CD4-positive, alpha-beta T cell (primary cell): Measurements from ENCODE around the gene KCNJ18. TPM values are rescaled to one million over a fixed set of nuclear protein-coding genes. Genes with fewer than 3 reads are reported as not detected.
"Not testable (repeated sequence)": the region's sequence is repeated elsewhere in the genome, so short reads cannot be mapped to it uniquely, and the experiment has no call there.

Source experiments
- ATAC-seq: fragments of 200-7000 bp; cut with Tn5 transposase; one replicate; pipeline ENCODE4 v1.10.0; 2022; ENCODE audit warnings: mild to moderate bottlenecking; ENCODE audit not compliant: poor library complexity
- CTCF ChIA-PET: fragments of 350-600 bp; sonication (Branson Sonifier 250); formaldehyde crosslinking; loops from one replicate; lab custom pipeline; 2021; ENCODE audit warnings: antibody characterized with exemption, inconsistent platforms; lab: Charles Lee
- POLR2A ChIA-PET: fragments of 350-600 bp; sonication (Branson Sonifier 250); formaldehyde crosslinking; loops from one replicate; lab custom pipeline; 2021; ENCODE audit warnings: antibody characterized with exemption, inconsistent platforms; lab: Charles Lee
- DNase-seq, 14 experiments: peaks; one replicate each; pipeline ENCODE4 v3.0.0-alpha.2; 2013 to 2020; ENCODE audit warnings: mixed read lengths in 2 of 14
- H3K27ac ChIP-seq, 2 donors: one replicate each; pipeline versions ENCODE4 v1.5.1 to v1.7.0; 2013; ENCODE audit warnings: low read length in 2 of 2, low read depth in 1 of 2, mild to moderate bottlenecking in 1 of 2
- H3K27me3 ChIP-seq, 2 experiments: 1 replicate in 1 of 2; 2 replicates in 1 of 2; pipeline versions ENCODE4 v1.6.1 to v1.7.0; 2013; ENCODE audit warnings: low read length in 2 of 2, control low read depth in 1 of 2, mild to moderate bottlenecking in 1 of 2, moderate library complexity in 1 of 2; ENCODE audit not compliant: insufficient read depth in 2 of 2, control insufficient read depth in 1 of 2
- H3K36me3 ChIP-seq: one replicate; pipeline ENCODE4 v1.6.1; 2013; ENCODE audit warnings: low read length, control low read depth; ENCODE audit not compliant: insufficient read depth
- H3K4me1 ChIP-seq: one replicate; pipeline ENCODE4 v1.6.1; 2013; ENCODE audit warnings: low read length, control low read depth; ENCODE audit not compliant: insufficient read depth
- H3K4me3 ChIP-seq: one replicate; pipeline ENCODE4 v1.5.1; 2013; ENCODE audit warnings: mild to moderate bottlenecking, low read length, moderate library complexity
- H3K9me3 ChIP-seq, 2 experiments: 1 replicate in 1 of 2; 2 replicates in 1 of 2; pipeline versions ENCODE4 v1.6.1 to v1.7.0; 2013; ENCODE audit warnings: low read length in 2 of 2, mild to moderate bottlenecking in 2 of 2, control low read depth in 1 of 2, moderate library complexity in 1 of 2; ENCODE audit not compliant: control insufficient read depth in 1 of 2, insufficient read depth in 1 of 2
- H3K27ac Mint-ChIP-seq: one replicate; pipeline ENCODE4 v1.8.0; 2020; ENCODE audit warnings: mixed read lengths
- H3K27me3 Mint-ChIP-seq: one replicate; pipeline ENCODE4 v1.8.0; 2021; ENCODE audit warnings: mixed read lengths
- H3K36me3 Mint-ChIP-seq: one replicate; pipeline ENCODE4 v1.8.0; 2021; ENCODE audit warnings: low read depth, mixed read lengths
- H3K4me1 Mint-ChIP-seq: one replicate; pipeline ENCODE4 v1.8.0; 2021; ENCODE audit warnings: low read depth, mixed read lengths
- H3K4me3 Mint-ChIP-seq: one replicate; pipeline ENCODE4 v1.8.0; 2020; ENCODE audit warnings: mild to moderate bottlenecking, mixed read lengths
- H3K9me3 Mint-ChIP-seq: one replicate; pipeline ENCODE4 v1.8.0; 2020; ENCODE audit warnings: mixed read lengths
- intact Hi-C, 2 experiments: fragments of 100-400 bp; cut with DNase I in 1 of 2; cut with micrococcal nuclease in 1 of 2; formaldehyde crosslinking; loops; one replicate each; pipeline versions ENCODE4 v1.15.1 to v1.9.0; 2023 to 2025; cut with DNase I, micrococcal nuclease
- total RNA-seq, 174 experiments: library from RNA in 2 of 174; stranded (reverse) in 2 of 174; gene quantifications; one replicate each; pipeline ENCODE4 v1.2.3 and lab custom pipeline; 2021 to 2026

Gene KCNJ18
- total RNA-seq, 2 experiments from 2014 or later = not detected

- H3K9me3 ChIP-seq = peaks cover 0 to 12% of the 10 kb centered on the region in 2 experiments
- POLR2A ChIA-PET, H3K4me1 Mint-ChIP-seq, H3K27me3 ChIP-seq, H3K4me1 ChIP-seq, intact Hi-C loops, H3K27me3 Mint-ChIP-seq, H3K4me3 Mint-ChIP-seq, H3K27ac ChIP-seq, H3K4me3 ChIP-seq, H3K36me3 ChIP-seq, H3K36me3 Mint-ChIP-seq, H3K27ac Mint-ChIP-seq, CTCF ChIA-PET, DNase-seq, ATAC-seq: not testable (repeated sequence)
- H3K9me3 Mint-ChIP-seq = peaks cover 13% of the 10 kb centered on the region
Observed at GRCh38 chr17:21666711-21667412, 25.5 kb upstream of the KCNJ18 start.

- H3K27me3 ChIP-seq, H3K27ac Mint-ChIP-seq, CTCF ChIA-PET, H3K4me1 ChIP-seq, intact Hi-C loops, POLR2A ChIA-PET, ATAC-seq, DNase-seq, H3K27me3 Mint-ChIP-seq, H3K4me3 ChIP-seq, H3K36me3 Mint-ChIP-seq, H3K27ac ChIP-seq, H3K4me3 Mint-ChIP-seq, H3K36me3 ChIP-seq, H3K4me1 Mint-ChIP-seq: not testable (repeated sequence)
- H3K9me3 Mint-ChIP-seq = peaks cover 13% of the 10 kb centered on the region
- peaks cover 0 to 12% of the 10 kb centered on the region in 2 experiments for H3K9me3 ChIP-seq
Observed at GRCh38 chr17:21667413-21668117, 24.8 kb upstream of the KCNJ18 start.

GRCh38 chr17:21668118-21668488, 24.2 kb upstream of the KCNJ18 start:
- DNase-seq, H3K4me1 Mint-ChIP-seq, H3K27me3 Mint-ChIP-seq, intact Hi-C loops, H3K4me3 Mint-ChIP-seq, H3K27ac Mint-ChIP-seq, CTCF ChIA-PET, H3K4me3 ChIP-seq, H3K4me1 ChIP-seq, H3K36me3 Mint-ChIP-seq, H3K27ac ChIP-seq, H3K27me3 ChIP-seq, H3K36me3 ChIP-seq, POLR2A ChIA-PET, ATAC-seq: not testable (repeated sequence)
- H3K9me3 ChIP-seq = peaks cover 0 to 12% of the 10 kb centered on the region in 2 experiments
- peaks cover 13% of the 10 kb centered on the region for H3K9me3 Mint-ChIP-seq

GRCh38 chr17:21668746-21669508, 23.4 kb upstream of the KCNJ18 start:
- POLR2A ChIA-PET, CTCF ChIA-PET, ATAC-seq, H3K27me3 Mint-ChIP-seq, H3K27ac Mint-ChIP-seq, H3K27me3 ChIP-seq, intact Hi-C loops, H3K4me3 Mint-ChIP-seq, H3K36me3 ChIP-seq, H3K4me1 Mint-ChIP-seq, H3K4me1 ChIP-seq, DNase-seq, H3K36me3 Mint-ChIP-seq, H3K4me3 ChIP-seq, H3K9me3 Mint-ChIP-seq, H3K27ac ChIP-seq: not testable (repeated sequence)
- peaks cover 0 to 17% of the 10 kb centered on the region in 2 experiments for H3K9me3 ChIP-seq

- CTCF ChIA-PET, ATAC-seq, H3K27me3 Mint-ChIP-seq: not testable (repeated sequence)
Observed at GRCh38 chr17:21669616-21670360, 22.5 kb upstream of the KCNJ18 start.

GRCh38 chr17:21670361-21671155, 21.8 kb upstream of the KCNJ18 start:
- H3K36me3 ChIP-seq, H3K4me3 ChIP-seq, H3K36me3 Mint-ChIP-seq, H3K27ac ChIP-seq, H3K4me1 Mint-ChIP-seq, CTCF ChIA-PET, POLR2A ChIA-PET, H3K27me3 Mint-ChIP-seq, DNase-seq, H3K9me3 Mint-ChIP-seq, intact Hi-C loops, ATAC-seq, H3K4me1 ChIP-seq, H3K27ac Mint-ChIP-seq, H3K27me3 ChIP-seq, H3K4me3 Mint-ChIP-seq: not testable (repeated sequence)
- H3K9me3 ChIP-seq = peaks cover 0 to 31% of the 10 kb centered on the region in 2 experiments

More at GRCh38 chr17:21669616-21670360, 22.5 kb upstream of the KCNJ18 start:
- intact Hi-C loops, H3K4me3 ChIP-seq, POLR2A ChIA-PET, H3K36me3 ChIP-seq, H3K9me3 Mint-ChIP-seq, H3K4me1 ChIP-seq, H3K27me3 ChIP-seq, H3K27ac Mint-ChIP-seq, H3K4me3 Mint-ChIP-seq, DNase-seq, H3K36me3 Mint-ChIP-seq, H3K27ac ChIP-seq, H3K4me1 Mint-ChIP-seq: not testable (repeated sequence)
- H3K9me3 ChIP-seq = peaks cover 0 to 23% of the 10 kb centered on the region in 2 experiments
